Right ventricle myocardium superior (tissue), 1 donor: Measurements from ENCODE around the gene BSDC1. TPM values are rescaled to one million over a fixed set of nuclear protein-coding genes. Genes with fewer than 3 reads are reported as not detected.

Experiments
- ATAC-seq: fragments of 200-7000 bp; cut with Tn5 transposase; one replicate; pipeline ENCODE4 v1.9.1; 2020; ENCODE audit warnings: mild to moderate bottlenecking; ENCODE audit not compliant: poor library complexity
- DNase-seq: peaks from one replicate; pipeline ENCODE4 v3.0.0-alpha.2; 2020
- intact Hi-C: fragments of 100-400 bp; cut with DNase I; formaldehyde crosslinking; loops from one replicate; pipeline ENCODE4 v1.11.2; 2022
- total RNA-seq: library from RNA; stranded (reverse); fragmentation: NEBNext Ultra II Directional; extraction: Animal tissue kit (Norgen Biotek cat#: 25700); gene quantifications from one replicate; pipeline ENCODE4 v1.2.1, GENCODE V29; 2021
- donor health status: DM: no; HTN: yes; CAD: no; lungs with severe emphysema.

BSDC1 gene
- total RNA-seq, 1 donor from 2014 or later = 43.7 TPM

- ATAC-seq (no peak), DNase-seq (no peak)
- intact Hi-C loops = no loop called here
Measured at GRCh38 chr1:32330558-32331151, 63.6 kb downstream of the BSDC1 start.

- DNase-seq (no peak), ATAC-seq (no peak)
- intact Hi-C loops = no loop called here
Measured at GRCh38 chr1:32329931-32330466, 64.2 kb downstream of the BSDC1 start.

- no peak for ATAC-seq
- DNase-seq = no peak
- intact Hi-C loops = no loop called here
Measured at GRCh38 chr1:32327204-32327603, 67.0 kb downstream of the BSDC1 start.

- ATAC-seq = peak; percentile 57
- no peak for DNase-seq
- intact Hi-C loops = no loop called here
Measured at GRCh38 chr1:32321712-32322291, 72.4 kb downstream of the BSDC1 start.

- intact Hi-C loops = no loop called here
- ATAC-seq (no peak), DNase-seq (no peak)
Measured at GRCh38 chr1:32318127-32318869, 75.9 kb downstream of the BSDC1 start.

- ATAC-seq (no peak), DNase-seq (no peak)
- intact Hi-C loops = no loop called here
Measured at GRCh38 chr1:32316903-32317277, 77.4 kb downstream of the BSDC1 start.

Other genes starting within 250 kb of the BSDC1 start
- gene TXLNA, start 214.8 kb downstream of the BSDC1 start, total RNA-seq = 15.5 TPM
- 25.0 TPM for gene CCDC28B, start 193.8 kb downstream of the BSDC1 start, total RNA-seq
- 0.97 TPM for gene IQCC, start 188.8 kb downstream of the BSDC1 start, total RNA-seq
- gene DCDC2B, start 185.4 kb downstream of the BSDC1 start, total RNA-seq = not detected
- 7.5 TPM for gene TMEM234, start 172.1 kb downstream of the BSDC1 start, total RNA-seq
- gene EIF3I, start 172.0 kb downstream of the BSDC1 start, total RNA-seq = 97.2 TPM
- 8.1 TPM for gene FAM167B, start 147.2 kb downstream of the BSDC1 start, total RNA-seq
- gene LCK, start 143.2 kb downstream of the BSDC1 start, total RNA-seq = 0.51 TPM
- 41.0 TPM for gene HDAC1, start 102.4 kb downstream of the BSDC1 start, total RNA-seq
- gene MARCKSL1, start 58.2 kb downstream of the BSDC1 start, total RNA-seq = 16.1 TPM
- gene FAM229A, start 32.0 kb downstream of the BSDC1 start, total RNA-seq = 1.7 TPM
- 1.0 TPM for gene TSSK3, start 31.9 kb downstream of the BSDC1 start, total RNA-seq
- not detected for gene ZBTB8B, start 70.6 kb upstream of the BSDC1 start, total RNA-seq
- 2.9 TPM for gene ZBTB8A, start 145.0 kb upstream of the BSDC1 start, total RNA-seq